WTC11 (cell line): ENCODE data around the gene CFAP97. TPM values are rescaled to one million over a fixed set of nuclear protein-coding genes. Genes with fewer than 3 reads are reported as not detected.

Experiments used
- ATAC-seq: fragments of 200-7000 bp; cut with Tn5 transposase; 2 replicates; pipeline ENCODE4 v1.10.0; 2021; ENCODE audit warnings: mild to moderate bottlenecking, moderate library complexity
- CTCF ChIA-PET: fragments of 300-600 bp; sonication (Branson Sonifier 250); formaldehyde crosslinking; loops from one replicate; lab custom pipeline; 2021; ENCODE audit warnings: antibody characterized with exemption; lab: Charles Lee
- POLR2A ChIA-PET: fragments of 350-600 bp; sonication (Branson Sonifier 250); formaldehyde crosslinking; loops from one replicate; lab custom pipeline; 2021; ENCODE audit warnings: antibody characterized with exemption; lab: Charles Lee
- DNase-seq: peaks from one replicate; pipeline ENCODE4 v3.0.0; 2021; ENCODE audit warnings: low spot score
- H3K27ac Mint-ChIP-seq: 2 replicates; pipeline ENCODE4 v1.8.0; 2021; ENCODE audit warnings: mixed read lengths
- H3K27me3 Mint-ChIP-seq: 2 replicates; pipeline ENCODE4 v1.8.0; 2021; ENCODE audit warnings: low read depth, mild to moderate bottlenecking, moderate library complexity, mixed read lengths
- H3K36me3 Mint-ChIP-seq: 2 replicates; pipeline ENCODE4 v1.8.0; 2021; ENCODE audit warnings: mixed read lengths
- H3K4me1 Mint-ChIP-seq: 2 replicates; pipeline ENCODE4 v1.8.0; 2022; ENCODE audit warnings: mixed read lengths
- H3K4me3 Mint-ChIP-seq: 2 replicates; pipeline ENCODE4 v1.8.0; 2021; ENCODE audit warnings: mild to moderate bottlenecking, moderate library complexity, mixed read lengths
- H3K9me3 Mint-ChIP-seq: 2 replicates; pipeline ENCODE4 v1.8.0; 2021; ENCODE audit warnings: mixed read lengths
- AFF4 ChIP-seq: sonication (generic); formaldehyde crosslinking; IDR thresholded peaks from 2 replicates; pipeline ENCODE4 v1.8.1; 2023; ENCODE audit warnings: mild to moderate bottlenecking, missing genetic modification reagents, borderline replicate concordance
- AR ChIP-seq: fragments of 250-450 bp; sonication (Bioruptor Pico); IDR thresholded peaks from 2 replicates; pipeline ENCODE4 v1.9.0; 2021; ENCODE audit warnings: mild to moderate bottlenecking
- ATF1 ChIP-seq: sonication (generic); formaldehyde crosslinking; IDR thresholded peaks from 2 replicates; pipeline ENCODE4 v1.8.1; 2023; ENCODE audit warnings: mild to moderate bottlenecking, moderate library complexity, missing genetic modification reagents
- E2F4 ChIP-seq: sonication (generic); formaldehyde crosslinking; IDR thresholded peaks from 2 replicates; pipeline ENCODE4 v1.8.1; 2022; ENCODE audit warnings: low read depth, mild to moderate bottlenecking, moderate library complexity, missing genetic modification reagents, borderline replicate concordance
- EMX1 ChIP-seq: fragments of 250-450 bp; sonication (Bioruptor Pico); IDR thresholded peaks from 2 replicates; pipeline ENCODE4 v1.8.0; 2021; ENCODE audit warnings: mild to moderate bottlenecking
- ETV6 ChIP-seq: sonication (generic); formaldehyde crosslinking; IDR thresholded peaks from 2 replicates; pipeline ENCODE4 v1.8.1; 2022; ENCODE audit warnings: mild to moderate bottlenecking, missing genetic modification reagents
- HMGA2 ChIP-seq: fragments of 250-450 bp; sonication (Bioruptor Pico); IDR thresholded peaks from 2 replicates; pipeline ENCODE4 v1.4.0; 2021; ENCODE audit warnings: mild to moderate bottlenecking, moderate library complexity
- JAZF1 ChIP-seq: fragments of 250-450 bp; sonication (Bioruptor Pico); IDR thresholded peaks from 2 replicates; pipeline ENCODE4 v1.9.0; 2021; ENCODE audit warnings: moderate library complexity, mild to moderate bottlenecking, inconsistent platforms
- NFATC4 ChIP-seq: fragments of 250-450 bp; sonication (Bioruptor Pico); IDR thresholded peaks from 2 replicates; pipeline ENCODE4 v1.9.0; 2021; ENCODE audit warnings: mild to moderate bottlenecking
- NR3C1 ChIP-seq: sonication (generic); formaldehyde crosslinking; conservative IDR thresholded peaks from 2 replicates; pipeline ENCODE4 v1.8.1; 2023; ENCODE audit warnings: low read depth, mild to moderate bottlenecking, missing genetic modification reagents
- OVOL2 ChIP-seq: fragments of 250-450 bp; sonication (Bioruptor Pico); IDR thresholded peaks from 2 replicates; pipeline ENCODE4 v1.9.0; 2021; ENCODE audit warnings: mild to moderate bottlenecking, borderline replicate concordance
- RELA ChIP-seq: sonication (generic); formaldehyde crosslinking; IDR thresholded peaks from 2 replicates; pipeline ENCODE4 v1.8.1; 2022; ENCODE audit warnings: missing genetic modification reagents, mild to moderate bottlenecking, borderline replicate concordance
- SMAD4 ChIP-seq: sonication (generic); formaldehyde crosslinking; IDR thresholded peaks from 2 replicates; pipeline ENCODE4 v1.8.0; 2022; ENCODE audit warnings: mild to moderate bottlenecking, missing genetic modification reagents
- SP1 ChIP-seq: sonication (generic); formaldehyde crosslinking; conservative IDR thresholded peaks from 2 replicates; pipeline ENCODE4 v1.8.1; 2022; ENCODE audit warnings: missing genetic modification reagents
- TP53 ChIP-seq: sonication (generic); formaldehyde crosslinking; IDR thresholded peaks from 2 replicates; pipeline ENCODE4 v1.8.1; 2023; ENCODE audit warnings: mild to moderate bottlenecking, missing genetic modification reagents
- ZNF425 ChIP-seq: fragments of 250-450 bp; sonication (Bioruptor Pico); conservative IDR thresholded peaks from 2 replicates; pipeline ENCODE4 v1.9.0; 2021; ENCODE audit warnings: mild to moderate bottlenecking
- ZNF671 ChIP-seq: fragments of 250-450 bp; sonication (Bioruptor Pico); IDR thresholded peaks from 2 replicates; pipeline ENCODE4 v1.8.0; 2021; ENCODE audit warnings: mild to moderate bottlenecking
- total RNA-seq: library from RNA; stranded (reverse); gene quantifications from 3 replicates; pipeline ENCODE4 v1.2.3, GENCODE V29; 2021
- TF ChIP-seq, protein P1 (sequence below): sonication (generic); formaldehyde crosslinking; IDR thresholded peaks from 2 replicates; pipeline ENCODE4 v1.8.0; 2022; ENCODE audit warnings: mild to moderate bottlenecking, missing genetic modification reagents

The CFAP97 gene
- total RNA-seq, 1 experiment from 2014 or later, result 40.3 TPM

DNA sequence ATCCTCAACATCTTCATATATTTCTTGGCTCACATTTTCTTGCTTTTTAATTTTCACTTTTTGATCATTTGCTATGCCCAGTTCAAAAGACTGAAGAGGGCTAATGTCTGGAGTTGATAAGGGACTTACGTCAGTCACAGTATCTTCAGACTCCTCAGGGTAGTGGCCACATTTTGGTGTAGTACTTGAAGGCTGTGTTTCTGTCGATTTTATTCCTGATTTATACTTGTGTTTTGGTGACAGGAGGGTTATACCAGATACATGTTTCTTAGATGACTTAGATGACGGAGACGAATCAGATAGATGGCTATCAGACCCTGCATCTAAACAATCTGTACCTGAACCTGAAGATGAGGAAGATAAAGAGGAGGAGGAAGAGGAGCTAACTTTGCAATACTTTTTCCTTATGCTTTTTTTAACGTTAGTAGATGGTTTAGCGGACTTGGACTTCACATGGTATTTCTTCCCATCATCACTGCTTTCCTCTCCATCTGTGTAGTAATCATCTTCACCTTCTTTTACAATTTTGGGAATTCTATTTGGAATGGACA, 13.4 kb downstream of the CFAP97 start (continued):
- TF ChIP-seq AFF4 (no peak), AR (CRISPR knock-in tag) (no peak), OVOL2 (CRISPR knock-in tag) (no peak), ATF1 (CRISPR knock-in tag) (no peak), NR3C1 (CRISPR knock-in tag) (no peak), EMX1 (no peak), SMAD4 (no peak), SP1 (CRISPR knock-in tag) (no peak), RELA (no peak)
- TF ChIP-seq, protein P1, sequence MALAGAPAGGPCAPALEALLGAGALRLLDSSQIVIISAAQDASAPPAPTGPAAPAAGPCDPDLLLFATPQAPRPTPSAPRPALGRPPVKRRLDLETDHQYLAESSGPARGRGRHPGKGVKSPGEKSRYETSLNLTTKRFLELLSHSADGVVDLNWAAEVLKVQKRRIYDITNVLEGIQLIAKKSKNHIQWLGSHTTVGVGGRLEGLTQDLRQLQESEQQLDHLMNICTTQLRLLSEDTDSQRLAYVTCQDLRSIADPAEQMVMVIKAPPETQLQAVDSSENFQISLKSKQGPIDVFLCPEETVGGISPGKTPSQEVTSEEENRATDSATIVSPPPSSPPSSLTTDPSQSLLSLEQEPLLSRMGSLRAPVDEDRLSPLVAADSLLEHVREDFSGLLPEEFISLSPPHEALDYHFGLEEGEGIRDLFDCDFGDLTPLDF (CRISPR knock-in tag), result no peak
- TF ChIP-seq, all 79 proteins: peak for 0

- Mint-ChIP-seq H3K4me1 (peaks cover 4% of the 10 kb centered on the region; the same call in 1 of the 2 replicates), H3K4me3 (no peak overlapping the region), H3K9me3 (no peaks in the 10 kb centered on the region), H3K27ac (no peak overlapping the region; the same call in 1 of the 2 replicates)
- ATAC-seq, result no peak
- TF ChIP-seq NFATC4 (CRISPR knock-in tag), result no peak
- TF ChIP-seq ZNF671 (CRISPR knock-in tag), result no peak
- no peak for TF ChIP-seq TP53 (CRISPR knock-in tag)
- TF ChIP-seq E2F4, result no peak
- TF ChIP-seq HMGA2 (CRISPR knock-in tag), result no peak
- TF ChIP-seq JAZF1, result no peak
- no peak for TF ChIP-seq RELA
- TF ChIP-seq ETV6, result no peak
- TF ChIP-seq ZNF425 (CRISPR knock-in tag), result no peak
- TF ChIP-seq, all 79 proteins: peak for 0
- H3K36me3 Mint-ChIP-seq, result peaks cover 13% of the 10 kb centered on the region
- no peaks in the 10 kb centered on the region for H3K27me3 Mint-ChIP-seq
- POLR2A ChIA-PET, result no interaction called here
- CTCF ChIA-PET, result no interaction called here
- no peak for DNase-seq
Measured at GRCh38 chr4:185189606-185190305, 14.0 kb downstream of the CFAP97 start.
